ENCODE data around the gene HSPD1.

HSPD1 gene

DNA sequence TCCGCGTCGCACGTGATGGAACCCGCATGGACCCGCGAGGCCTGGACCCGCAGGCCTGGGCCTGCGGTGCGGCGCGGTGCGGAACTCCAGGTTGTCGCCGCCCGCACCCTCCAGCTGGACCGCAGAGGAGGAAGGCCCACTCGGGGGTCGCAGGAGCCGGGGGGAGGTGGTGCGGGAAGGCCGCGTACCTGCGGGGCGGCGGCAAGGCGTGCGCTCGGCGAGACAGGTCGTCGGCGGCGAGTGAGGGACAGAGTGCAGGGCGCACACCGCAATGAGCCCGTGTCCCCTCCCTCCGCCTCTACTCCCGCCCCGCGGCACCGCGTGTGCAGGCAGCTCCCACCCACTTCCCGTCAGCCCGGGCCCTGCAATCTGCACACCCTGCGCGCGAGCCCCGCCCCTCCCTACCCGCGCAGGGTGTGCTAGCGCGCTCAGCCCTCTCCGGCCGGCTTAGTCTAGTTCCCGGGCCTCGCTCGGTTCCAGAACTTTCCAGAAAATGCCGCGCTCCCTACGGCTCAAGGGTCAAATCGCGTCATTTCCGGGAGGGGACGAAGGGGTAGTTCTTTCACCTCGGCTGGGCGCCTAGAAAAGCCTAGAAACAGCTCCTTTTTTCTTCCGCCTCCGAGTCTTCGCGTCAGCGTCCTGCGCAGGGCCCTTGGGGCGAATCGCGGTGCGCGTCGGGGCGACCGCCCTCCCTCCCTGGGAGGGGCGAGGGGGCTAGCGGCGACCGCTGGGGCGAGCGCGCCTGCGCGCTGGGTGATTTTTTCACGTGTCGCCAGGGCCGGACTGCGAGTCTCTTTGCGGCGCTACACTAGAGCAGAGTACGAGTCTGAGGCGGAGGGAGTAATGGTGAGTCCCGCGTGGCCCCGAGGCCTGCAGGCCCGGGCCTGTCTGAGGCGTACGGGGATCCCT lies at the start of gene HSPD1, which contains the start of gene HSPE1:
Gene HSPD1, minus strand, starts transcription at position 247 of the 909 bp plus-strand sequence. CDS start 992 bp downstream, outside the sequence.
Gene HSPE1, plus strand, starts transcription at position 786 of the 909 bp plus-strand sequence. Its CDS starts 58 bp downstream, at position 844.
- peak; percentile 99 for DNase-seq

DNA sequence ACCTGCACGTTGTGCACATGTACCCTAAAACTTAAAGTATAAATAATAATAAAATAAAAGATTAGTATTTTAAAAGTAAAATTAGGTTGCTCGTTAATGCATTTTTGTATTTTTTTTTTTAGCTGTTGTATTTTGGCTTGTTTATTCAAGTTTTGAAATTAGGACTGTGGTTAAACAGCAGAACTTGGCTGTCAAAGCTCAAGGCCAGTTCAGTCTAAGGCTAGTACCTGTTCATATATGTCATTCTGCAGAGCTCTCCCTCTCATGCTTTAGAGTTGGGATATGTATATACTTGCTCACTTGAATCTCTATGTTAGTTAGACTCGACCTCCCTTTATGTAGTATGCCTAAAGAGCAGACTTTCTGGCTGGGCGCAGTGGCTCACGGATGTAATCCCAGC lies 48.9 kb upstream of the HSPD1 start:
- DNase-seq, result no peak

DNA sequence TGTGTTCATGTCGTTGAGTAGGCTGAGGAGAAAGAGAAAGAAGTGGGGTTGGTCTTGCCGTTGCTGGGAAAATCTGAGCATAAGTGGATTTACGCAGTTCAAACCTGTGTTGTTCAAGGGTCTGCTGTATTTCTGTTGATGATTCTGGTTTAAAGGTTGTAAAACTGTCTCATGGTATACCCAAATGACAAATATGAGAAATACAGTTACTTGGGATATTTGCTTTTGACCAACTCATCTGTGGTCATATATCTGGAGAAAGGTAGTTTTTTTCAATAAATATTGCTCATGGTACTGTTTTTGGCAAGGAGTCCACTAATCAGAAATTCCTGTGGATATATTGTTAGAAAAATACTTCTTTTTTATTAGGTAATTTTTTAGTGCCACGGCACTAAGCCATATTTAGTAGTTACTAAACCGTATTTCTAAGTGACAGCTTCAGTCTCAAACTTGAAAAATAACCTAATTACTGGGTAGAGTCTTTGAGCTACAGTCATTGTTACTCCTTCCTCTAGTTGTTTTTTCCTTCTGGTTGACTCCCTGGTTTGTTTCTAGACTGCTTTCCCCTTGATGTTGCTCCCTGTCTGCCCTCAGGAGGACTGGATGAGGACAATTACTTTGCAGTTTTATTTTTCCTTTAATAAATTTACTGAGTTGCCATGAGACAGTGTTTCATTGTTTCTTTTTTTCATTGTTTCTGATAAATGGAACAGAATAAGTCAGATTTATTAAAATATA lies 47.7 kb upstream of the HSPD1 start:
- no peak for DNase-seq

DNA sequence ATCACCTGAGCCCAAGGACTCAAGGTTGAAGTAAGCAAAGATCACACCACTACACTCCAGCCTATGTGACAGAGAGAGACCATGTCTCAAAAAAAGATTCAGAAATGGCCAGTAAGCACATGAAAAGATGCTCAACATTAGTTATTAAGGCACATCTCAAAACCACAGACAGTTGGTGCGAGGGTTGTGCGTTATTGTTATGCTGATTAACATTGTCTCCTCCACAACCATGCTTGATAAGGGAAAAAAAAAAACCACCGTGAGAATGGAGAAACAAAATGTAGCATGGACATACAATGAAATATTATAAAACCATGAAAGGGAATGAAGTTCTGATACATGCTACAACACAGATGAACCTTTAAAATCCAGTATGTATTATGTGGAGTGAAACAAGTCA lies 43.6 kb upstream of the HSPD1 start:
- DNase-seq, result no peak

DNA sequence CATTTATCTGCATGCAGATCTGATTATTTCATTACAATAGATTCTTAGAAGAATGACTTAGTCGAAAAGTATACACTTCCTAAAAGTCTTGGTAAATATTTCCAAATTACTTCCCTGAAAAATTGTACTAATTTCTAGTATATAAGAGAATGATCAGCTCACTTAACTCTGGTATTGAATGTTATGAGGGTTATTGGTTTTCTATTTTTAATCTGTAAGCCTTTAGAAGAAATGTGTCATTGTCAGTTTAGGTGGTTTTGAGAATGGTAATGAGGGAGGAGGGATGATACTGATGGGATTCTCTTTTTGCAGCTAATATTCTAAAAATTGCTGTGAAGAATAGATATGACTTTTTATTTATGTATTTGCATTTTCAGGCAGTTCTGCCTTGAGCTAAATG lies 40.1 kb upstream of the HSPD1 start:
- DNase-seq, result no peak

DNA sequence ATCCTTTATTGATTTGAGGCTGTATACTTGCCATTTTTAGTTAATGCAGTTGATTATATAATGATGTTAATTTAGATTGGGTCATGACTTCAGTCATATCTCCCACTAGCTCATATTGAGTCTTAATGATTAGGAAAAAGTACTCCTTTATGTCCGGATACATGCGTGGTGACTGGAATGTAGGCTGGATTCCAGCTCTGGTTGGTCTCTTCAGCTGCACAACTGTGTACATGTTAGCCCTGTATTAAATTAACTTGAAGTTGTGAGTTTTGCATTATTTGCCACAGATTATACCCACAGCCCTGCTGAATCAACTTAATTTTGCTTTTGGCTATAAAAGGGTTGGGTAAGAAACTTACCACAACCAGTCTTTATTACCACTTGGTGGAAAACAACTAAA lies 38.8 kb upstream of the HSPD1 start:
- DNase-seq, result no peak

DNA sequence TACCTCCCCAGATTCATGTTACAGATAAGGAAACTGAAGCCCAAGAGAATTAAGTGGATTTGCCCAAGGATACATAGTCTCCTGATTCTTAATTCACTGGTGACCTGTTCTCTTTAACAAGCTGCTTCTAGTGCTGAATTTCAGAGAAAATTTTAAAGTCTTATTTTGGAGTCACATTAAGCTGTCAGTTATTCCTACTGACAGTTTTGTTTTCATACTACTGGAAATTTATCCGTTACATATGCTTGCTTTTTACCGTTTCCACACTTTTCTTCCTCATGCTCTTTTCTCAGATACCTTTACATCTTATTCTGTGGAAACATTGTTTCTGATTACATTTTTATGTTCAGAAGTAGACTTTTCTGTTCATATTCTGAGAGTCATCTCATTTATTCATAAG lies 17.5 kb upstream of the HSPD1 start:
- no peak for DNase-seq

DNA sequence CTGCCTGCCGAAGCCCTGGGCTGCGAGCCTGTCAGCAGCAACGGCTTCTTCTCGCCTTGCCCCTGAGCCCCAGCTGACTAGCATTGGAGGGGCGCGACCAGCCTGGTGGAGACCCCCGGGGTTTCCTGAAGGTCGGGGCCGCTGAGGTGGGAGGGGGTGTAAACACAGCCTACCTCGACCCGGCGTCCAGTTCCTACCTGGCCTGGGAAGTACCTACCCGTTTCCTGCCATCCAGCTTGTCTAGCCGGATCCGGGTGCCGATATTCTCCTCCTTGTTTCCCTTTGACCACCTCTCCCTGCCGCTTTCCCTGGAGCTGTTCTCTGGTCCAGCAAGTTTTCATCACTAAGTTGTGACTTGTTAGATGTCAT lies 16.7 kb upstream of the HSPD1 start:
- DNase-seq, result no peak

DNA sequence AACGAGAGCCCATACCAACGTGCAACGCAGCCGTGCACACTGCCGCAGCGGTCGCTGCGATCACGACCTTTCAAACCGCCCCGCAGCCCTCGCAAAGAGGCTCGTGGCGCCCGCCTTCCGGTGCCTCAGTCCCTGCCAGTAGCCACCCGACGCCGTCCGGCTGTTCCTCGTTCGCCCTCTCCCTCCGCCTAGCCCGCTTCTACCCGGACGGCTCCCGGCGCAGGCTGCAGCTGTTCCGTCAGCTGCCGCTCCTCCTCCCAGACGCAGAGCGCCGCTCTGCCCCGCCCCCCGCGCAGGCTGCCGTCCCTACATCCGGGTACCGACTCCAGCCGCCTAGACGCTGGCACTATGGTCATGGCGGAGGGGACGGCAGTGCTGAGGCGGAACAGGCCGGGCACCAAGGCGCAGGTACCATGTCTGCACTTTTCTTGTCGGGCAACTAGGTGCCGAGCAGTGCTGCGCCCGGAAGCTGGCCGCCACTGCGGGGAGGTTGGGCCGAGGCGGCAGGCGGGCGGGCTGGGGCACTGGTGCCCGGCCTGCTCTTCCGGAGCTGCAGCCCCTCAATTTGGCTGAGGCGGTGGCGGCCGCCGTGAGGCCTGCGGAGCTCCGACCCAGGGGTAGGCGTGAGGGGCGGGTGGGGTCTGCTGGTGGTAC lies 16.2 kb upstream of the HSPD1 start, which contains the start of gene MOB4:
Gene MOB4, plus strand, starts transcription at position 328 of the 654 bp plus-strand sequence. Its CDS starts 21 bp downstream, at position 349.
- peak; percentile 86 to 94 for DNase-seq

DNA sequence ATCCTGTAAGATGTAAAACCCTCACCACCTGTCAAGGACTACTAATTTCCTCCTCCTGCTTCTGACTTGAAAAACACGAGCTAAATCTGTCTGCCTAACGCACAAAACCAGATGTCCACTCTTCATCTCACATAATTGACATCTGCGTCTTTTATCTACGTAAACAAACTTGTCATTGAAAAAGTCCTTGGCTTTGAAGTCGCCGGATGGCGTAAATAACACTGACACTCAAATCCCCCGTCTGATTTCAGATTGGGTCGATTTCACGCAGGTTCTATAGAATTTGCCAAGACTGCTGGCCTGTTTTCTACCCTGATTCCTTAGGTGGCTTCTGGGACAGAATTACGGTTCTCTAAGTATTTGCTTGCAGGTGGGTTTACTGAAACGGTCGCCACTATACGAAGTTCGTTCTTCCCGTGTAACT lies 15.7 kb upstream of the HSPD1 start:
- DNase-seq, result no peak

DNA sequence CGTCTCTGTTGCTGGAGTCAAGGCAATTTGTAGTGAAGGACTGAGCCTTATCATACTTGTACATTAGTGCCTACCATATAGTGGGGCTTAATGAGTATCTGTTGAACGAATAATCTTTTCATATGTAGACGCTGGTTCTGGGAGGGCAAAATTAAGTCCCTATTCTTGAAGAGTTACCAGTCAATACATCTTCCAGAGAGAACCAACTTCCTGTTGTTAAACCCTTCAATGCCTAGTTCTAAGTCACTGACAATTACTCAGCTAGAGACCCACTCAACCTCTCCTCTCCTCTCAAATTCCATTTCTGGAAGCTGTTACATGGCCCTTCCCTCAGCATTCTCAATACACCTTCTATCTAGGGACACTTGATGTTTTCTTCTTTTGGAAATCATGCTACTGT lies 15.1 kb upstream of the HSPD1 start:
- DNase-seq, result no peak

DNA sequence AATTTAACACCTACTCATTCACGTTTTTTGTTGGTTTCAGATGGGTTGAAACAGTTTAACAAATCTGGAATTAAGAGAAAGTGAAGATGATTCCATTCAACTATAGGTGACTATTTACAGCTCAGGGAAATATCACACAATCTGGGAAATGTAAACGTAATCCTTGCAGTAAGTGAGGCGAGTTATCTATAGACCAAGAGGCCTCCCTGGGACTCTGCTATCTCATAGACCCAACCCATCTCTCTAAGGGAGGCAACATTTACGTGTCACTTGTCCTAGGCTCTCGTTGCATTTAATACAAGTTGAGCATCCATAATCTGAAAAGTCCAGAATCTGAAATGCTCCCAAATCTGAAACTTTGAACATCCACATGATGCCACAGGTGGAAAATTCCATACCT lies 14.3 kb upstream of the HSPD1 start:
- DNase-seq, result no peak

DNA sequence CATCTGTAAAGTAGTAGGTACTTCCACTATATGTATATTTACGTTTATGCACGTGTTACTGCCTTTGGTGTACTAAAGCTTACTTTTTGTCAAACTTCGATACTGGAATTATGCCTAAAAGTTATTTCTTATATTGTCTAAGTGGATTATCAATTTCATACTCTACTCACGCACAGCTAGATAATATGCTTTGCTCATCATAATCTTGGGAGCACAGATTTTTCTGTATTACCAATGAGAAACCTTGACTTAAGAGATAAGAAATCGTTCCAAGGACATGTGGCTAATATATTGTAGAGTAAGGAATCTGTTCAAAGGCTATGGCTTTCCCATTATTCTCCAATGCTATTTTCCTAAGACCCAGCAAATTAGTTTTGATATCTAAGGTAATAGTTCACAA lies 7.0 kb upstream of the HSPD1 start:
- DNase-seq, result no peak

DNA sequence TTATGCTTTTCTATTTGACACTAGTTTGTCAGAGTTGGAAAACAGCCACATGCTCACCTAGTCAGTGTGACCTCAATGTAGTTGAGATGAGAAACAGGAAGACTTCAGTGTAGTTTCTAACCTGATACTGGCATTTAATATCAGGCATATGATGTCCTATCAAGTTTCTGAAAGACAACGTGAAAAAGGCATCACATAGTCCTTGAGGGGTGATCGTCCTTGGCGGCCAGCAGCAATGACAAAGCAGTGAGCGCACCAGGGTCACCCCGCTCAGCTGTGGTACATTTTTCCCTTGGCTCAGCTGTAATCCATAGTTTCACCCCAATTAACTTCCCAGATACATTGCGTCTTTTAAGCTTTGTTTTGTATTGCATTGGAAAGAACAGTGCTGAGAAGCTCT lies 4.9 kb upstream of the HSPD1 start:
- DNase-seq, result no peak

DNA sequence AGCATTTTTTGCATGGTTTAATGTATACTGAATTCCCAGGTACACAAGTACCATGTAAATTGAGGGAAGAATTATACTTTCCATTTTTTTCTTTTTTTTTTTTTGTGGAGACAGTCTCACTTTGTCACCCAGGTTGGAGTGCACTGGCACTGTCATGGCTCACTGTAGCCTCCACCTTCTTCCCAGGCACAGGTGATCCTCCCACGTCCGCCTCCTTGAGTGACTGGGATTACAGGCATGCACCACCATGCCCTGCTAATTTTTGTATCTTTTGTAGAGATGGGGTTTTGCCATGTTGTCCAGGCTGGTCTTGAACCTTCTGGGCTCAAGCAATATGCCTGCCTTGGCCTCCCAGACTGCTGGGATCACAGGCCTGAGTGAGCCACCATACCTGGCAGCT lies 4.4 kb upstream of the HSPD1 start:
- DNase-seq, result no peak

DNA sequence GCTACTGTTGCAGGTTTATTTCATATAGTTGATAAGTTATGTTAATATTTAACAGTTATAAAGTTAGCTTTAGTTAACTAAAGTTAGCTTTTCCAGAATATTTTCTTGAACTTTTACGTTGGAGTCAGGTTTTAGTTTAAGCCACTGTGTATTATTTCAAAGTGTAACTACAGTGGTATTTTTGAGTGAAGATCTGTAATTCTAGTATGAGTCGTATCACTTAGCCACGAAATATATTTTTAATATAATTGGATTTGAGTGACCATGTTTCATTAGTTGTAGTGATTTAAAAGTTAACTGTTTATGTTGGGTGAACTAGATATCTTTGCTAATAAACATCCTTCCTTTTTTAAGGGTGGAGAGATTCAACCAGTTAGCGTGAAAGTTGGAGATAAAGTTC lies 3.0 kb upstream of the HSPD1 start:
- DNase-seq, result no peak

DNA sequence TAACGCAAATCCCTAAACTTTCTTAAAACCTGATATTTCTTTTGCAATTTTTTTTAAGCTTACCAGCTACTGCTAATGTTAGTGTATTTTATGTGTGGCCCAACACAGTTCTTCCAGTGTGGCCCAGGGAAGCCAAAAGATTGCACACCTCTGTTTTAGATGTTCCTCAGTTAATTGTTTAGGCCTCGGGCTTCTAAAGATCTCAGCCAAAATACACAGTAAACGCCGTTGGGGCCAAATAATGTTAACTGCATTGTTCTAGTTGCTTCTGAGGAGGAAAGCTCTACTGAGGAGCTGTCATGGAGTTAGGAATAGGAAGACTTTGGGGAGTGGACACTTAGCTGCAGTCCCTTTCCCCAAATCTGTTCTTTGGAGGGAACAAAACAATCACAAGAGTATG lies 2.6 kb upstream of the HSPD1 start:
- no peak for DNase-seq

DNA sequence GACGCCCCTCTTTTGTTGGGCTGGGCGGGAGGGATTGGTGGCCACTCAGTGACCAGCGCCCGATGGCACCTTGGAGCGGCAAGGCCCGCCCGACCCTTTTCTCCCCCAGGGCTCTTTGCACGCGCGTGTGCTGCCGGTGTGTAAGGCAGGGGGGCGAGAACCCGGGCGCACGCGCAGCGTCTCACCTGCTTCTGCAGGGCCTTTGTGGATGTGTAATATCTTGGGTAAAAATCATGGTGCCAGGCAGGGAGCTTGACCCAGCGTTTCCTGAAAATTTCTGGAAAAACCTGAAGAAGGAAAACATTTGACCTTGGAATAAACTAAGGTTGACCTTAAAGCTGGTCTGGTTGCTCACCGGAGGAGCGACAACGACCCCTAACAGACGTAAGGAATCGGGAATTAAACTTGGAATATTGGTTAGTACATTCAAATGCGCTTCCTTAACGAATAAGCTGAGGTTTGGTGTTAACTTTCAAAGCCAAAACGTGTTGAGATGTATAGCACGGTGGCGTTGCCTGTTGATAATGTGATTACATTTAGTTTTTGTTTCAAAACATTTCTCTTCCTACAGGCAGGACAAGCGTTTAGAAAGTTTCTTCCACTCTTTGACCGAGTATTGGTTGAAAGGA lies 977 bp upstream of the HSPD1 start:
- no peak for DNase-seq

DNA sequence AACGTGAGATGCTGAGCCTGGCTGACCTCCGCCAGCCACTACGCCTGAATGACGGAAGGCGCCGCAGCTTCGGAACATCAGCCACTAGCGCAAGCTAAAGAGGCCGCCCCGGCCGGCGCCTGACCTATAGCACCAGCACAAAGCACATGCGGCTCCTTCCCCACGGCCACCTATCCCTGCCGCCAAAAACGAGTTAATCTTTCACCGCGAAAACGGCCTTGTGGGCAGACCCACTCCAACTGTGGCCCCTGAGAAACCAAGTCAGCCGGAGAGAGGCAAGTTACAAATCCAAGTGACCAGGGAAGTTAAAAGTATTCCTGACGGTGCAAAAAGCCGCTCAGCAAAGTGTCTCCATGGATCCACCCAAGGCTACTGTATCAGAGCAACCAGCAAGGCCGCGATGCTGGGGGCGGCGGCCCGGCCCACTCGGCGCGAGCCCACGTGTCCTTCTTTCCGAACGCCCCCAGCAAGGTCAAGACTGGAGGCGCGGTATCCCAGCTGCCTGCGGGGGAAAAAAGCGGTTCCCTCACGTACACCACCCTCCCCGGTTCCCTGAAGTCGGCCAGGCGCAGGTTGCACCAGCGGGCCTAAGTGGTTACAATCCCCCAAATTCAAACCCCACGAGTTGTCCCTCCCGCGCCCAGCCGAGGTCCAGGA lies 575 bp downstream of the HSPD1 start:
- DNase-seq, result peak in 1 of 2 experiments; percentile 52

DNA sequence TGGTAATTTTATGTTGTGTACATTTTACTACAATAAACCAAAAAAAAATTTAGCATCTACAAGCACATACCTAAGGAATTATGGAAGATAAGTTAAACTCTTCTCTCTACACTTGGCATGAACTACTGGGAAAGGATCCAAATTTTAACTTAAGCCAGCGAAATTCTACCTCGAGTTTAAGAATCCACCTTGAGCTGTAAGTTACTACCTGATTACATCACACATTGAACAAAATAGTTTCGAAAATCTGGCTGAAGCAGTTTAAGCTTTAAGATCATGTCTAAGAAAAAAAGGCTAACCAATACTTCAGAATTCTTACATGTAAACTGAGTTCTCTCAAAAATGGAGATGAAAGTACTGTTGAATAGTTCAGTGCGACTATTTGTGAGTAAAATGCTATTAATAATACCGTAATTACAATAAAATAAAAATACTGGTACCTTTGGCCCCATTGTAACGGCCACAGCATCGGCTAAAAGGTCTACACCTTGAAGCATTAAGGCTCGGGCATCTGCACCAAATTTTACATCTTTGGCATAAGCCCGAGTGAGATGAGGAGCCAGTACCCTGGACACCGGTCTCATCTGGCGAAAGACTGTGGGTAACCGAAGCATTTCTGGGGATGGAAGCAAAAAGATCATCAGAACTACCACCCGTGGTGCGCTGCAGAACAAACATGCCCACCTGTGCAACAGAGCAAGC lies 1.3 kb downstream of the HSPD1 start:
- DNase-seq, result no peak

DNA sequence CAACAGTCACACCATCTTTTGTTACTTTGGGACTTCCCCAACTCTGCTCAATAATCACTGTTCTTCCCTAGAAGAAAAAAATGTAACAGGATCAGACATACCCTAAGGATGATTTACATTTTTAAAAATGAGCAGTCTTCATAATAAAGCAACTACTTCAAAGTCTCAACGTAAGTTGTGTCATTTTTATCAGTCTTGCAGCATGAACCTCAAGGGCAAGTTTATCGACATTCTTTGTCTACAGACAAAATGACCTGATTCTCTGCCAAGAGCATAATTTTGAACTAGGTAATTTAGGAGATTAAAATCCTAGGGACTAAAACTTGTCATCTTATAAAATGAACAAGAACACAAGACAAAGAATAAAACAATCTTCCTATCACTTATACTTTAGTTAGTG lies 2.3 kb downstream of the HSPD1 start:
- no peak for DNase-seq

DNA sequence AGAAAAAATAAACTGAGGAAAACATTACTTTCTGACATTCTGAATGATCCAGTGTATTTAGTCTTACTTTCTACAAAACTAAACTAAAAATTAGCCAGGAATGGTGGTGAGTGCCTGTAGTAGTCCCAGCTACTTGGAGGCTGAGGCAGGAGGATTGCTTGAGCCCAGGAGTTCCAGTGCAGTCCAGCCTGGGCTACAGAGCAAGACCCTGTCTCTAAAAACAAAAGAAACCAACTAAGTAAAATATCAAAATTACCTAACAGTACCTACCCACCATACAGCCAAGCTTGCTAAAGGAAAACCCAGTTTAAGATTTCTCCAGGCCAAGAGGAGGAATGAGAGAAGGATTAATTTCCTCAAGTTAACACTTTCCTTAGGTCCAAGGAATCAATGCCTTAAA lies 2.9 kb downstream of the HSPD1 start:
- no peak for DNase-seq
